NOMO-1 treated with dmso at 0.1 percent for 144 hours (cell line): ENCODE data around the gene RBMS3.
"Not testable (repeated sequence)": the region's sequence is repeated elsewhere in the genome, so short reads cannot be mapped to it uniquely, and the experiment has no call there.

Source experiments
- DNase-seq: peaks from one replicate; lab custom pipeline; 2025; ENCODE audit not compliant: unreplicated experiment; lab: John Stamatoyannopoulos, UW

RBMS3 gene

GRCh38 chr3:29759411-29760225 lies 478.7 kb downstream of the RBMS3 start:
- DNase-seq = no peak

GRCh38 chr3:29760226-29760685 lies 479.4 kb downstream of the RBMS3 start:
- no peak for DNase-seq

- no peak for DNase-seq
Measured at GRCh38 chr3:29761517-29761916, 480.6 kb downstream of the RBMS3 start.

GRCh38 chr3:29763115-29763514 lies 482.2 kb downstream of the RBMS3 start:
- DNase-seq = no peak

- peak; percentile 29 for DNase-seq
Measured at GRCh38 chr3:29764041-29764440, 483.2 kb downstream of the RBMS3 start.

- DNase-seq = no peak
Measured at GRCh38 chr3:29764603-29765254, 483.9 kb downstream of the RBMS3 start.

GRCh38 chr3:29771602-29772001 lies 490.7 kb downstream of the RBMS3 start:
- peak; percentile 12 for DNase-seq

- no peak for DNase-seq
Measured at GRCh38 chr3:29772436-29772835, 491.6 kb downstream of the RBMS3 start.

GRCh38 chr3:29773481-29773880 lies 492.6 kb downstream of the RBMS3 start:
- DNase-seq = no peak

GRCh38 chr3:29775340-29775739 lies 494.5 kb downstream of the RBMS3 start:
- DNase-seq = no peak

- DNase-seq = no peak
Measured at GRCh38 chr3:29777869-29778268, 497.0 kb downstream of the RBMS3 start.

GRCh38 chr3:29789686-29790085 lies 508.8 kb downstream of the RBMS3 start:
- DNase-seq = no peak

- DNase-seq = no peak
Measured at GRCh38 chr3:29796808-29797207, 515.9 kb downstream of the RBMS3 start.

GRCh38 chr3:29802057-29802456 lies 521.2 kb downstream of the RBMS3 start:
- DNase-seq = no peak

- DNase-seq = no peak
Measured at GRCh38 chr3:29804044-29804443, 523.2 kb downstream of the RBMS3 start.

GRCh38 chr3:29805757-29806156 lies 524.9 kb downstream of the RBMS3 start:
- DNase-seq = no peak

GRCh38 chr3:29808324-29808723 lies 527.5 kb downstream of the RBMS3 start:
- DNase-seq = not testable (repeated sequence)

- DNase-seq = peak; percentile 20
Measured at GRCh38 chr3:29822071-29822470, 541.2 kb downstream of the RBMS3 start.

GRCh38 chr3:29823233-29823632 lies 542.4 kb downstream of the RBMS3 start:
- DNase-seq = no peak

GRCh38 chr3:29826712-29827111 lies 545.8 kb downstream of the RBMS3 start:
- no peak for DNase-seq

GRCh38 chr3:29827756-29828155 lies 546.9 kb downstream of the RBMS3 start:
- DNase-seq = no peak

GRCh38 chr3:29829340-29829739 lies 548.5 kb downstream of the RBMS3 start:
- no peak for DNase-seq
